Hepatocyte (in vitro differentiated cells): ENCODE results near the gene MTURN. TPM values are rescaled to one million over a fixed set of nuclear protein-coding genes. Genes with fewer than 3 reads are reported as not detected.

Experiments
- DNase-seq: peaks from one replicate; pipeline ENCODE4 v3.0.0-alpha.2; 2016; ENCODE audit warnings: low spot score
- H2AFZ ChIP-seq: fragments of 200-600 bp; sonication (generic); 2 replicates; pipeline ENCODE4 v1.6.0; 2016; ENCODE audit warnings: antibody characterized with exemption, mild to moderate bottlenecking
- H3K27ac ChIP-seq: fragments of 200-600 bp; sonication (generic); 2 replicates; pipeline ENCODE4 v1.5.1; 2016; ENCODE audit warnings: mild to moderate bottlenecking
- H3K27me3 ChIP-seq: fragments of 200-600 bp; sonication (generic); 2 replicates; pipeline ENCODE4 v1.6.1; 2016
- H3K36me3 ChIP-seq: fragments of 200-600 bp; sonication (generic); replicated peaks from 2 replicates; pipeline ENCODE4 v1.5.1; 2016; ENCODE audit warnings: low read depth; ENCODE audit not compliant: insufficient read depth
- H3K4me1 ChIP-seq: fragments of 200-600 bp; sonication (generic); 2 replicates; pipeline ENCODE4 v1.5.1; 2016; ENCODE audit warnings: mild to moderate bottlenecking, moderate library complexity; ENCODE audit not compliant: insufficient read depth
- H3K4me2 ChIP-seq: fragments of 200-600 bp; sonication (generic); 2 replicates; pipeline ENCODE4 v1.6.0; 2016
- H3K4me3 ChIP-seq: fragments of 200-600 bp; sonication (generic); 2 replicates; pipeline ENCODE4 v1.5.1; 2016; ENCODE audit warnings: mild to moderate bottlenecking
- H3K79me2 ChIP-seq: fragments of 200-600 bp; sonication (generic); 2 replicates; pipeline ENCODE4 v1.6.0; 2017; ENCODE audit warnings: mild to moderate bottlenecking
- H3K9me2 ChIP-seq: fragments of 200-600 bp; sonication (generic); replicated peaks from 2 replicates; pipeline ENCODE4 v1.6.0; 2017; ENCODE audit warnings: mild to moderate bottlenecking; ENCODE audit not compliant: insufficient read depth
- H3K9me3 ChIP-seq: fragments of 200-600 bp; sonication (generic); 2 replicates; pipeline ENCODE4 v1.5.1; 2016; ENCODE audit warnings: low read depth, mild to moderate bottlenecking
- H4K20me1 ChIP-seq: fragments of 200-600 bp; sonication (generic); 2 replicates; pipeline ENCODE4 v1.6.0; 2016; ENCODE audit warnings: mild to moderate bottlenecking; ENCODE audit not compliant: insufficient read depth, poor library complexity, severe bottlenecking
- EZH2 ChIP-seq: fragments of 200-600 bp; sonication (generic); IDR thresholded peaks from 2 replicates; pipeline ENCODE4 v1.6.1; 2016; ENCODE audit warnings: antibody characterized with exemption, mild to moderate bottlenecking, borderline replicate concordance
- EZH2phosphoT487 ChIP-seq: fragments of 200-600 bp; sonication (generic); IDR thresholded peaks from one replicate; pipeline ENCODE4 v1.6.1; 2018; ENCODE audit warnings: antibody characterized with exemption, mild to moderate bottlenecking, low read depth, moderate library complexity; ENCODE audit not compliant: unreplicated experiment, severe bottlenecking
- WGBS: methylation state at CpG from one replicate; pipeline ENCODE4 v1.1.6; 2016; ENCODE audit warnings: low lambda C conversion rate; ENCODE audit errors: missing lambda C conversion rate; 5-methylcytosine and 5-hydroxymethylcytosine counted together
- polyA plus RNA-seq: library from polyadenylated mRNA; unstranded; fragments of >200 nt; fragmentation: Nextera tagmentation; extraction: Ambion mirVana; gene quantifications from 2 replicates; pipeline ENCODE4 v1.2.1, GENCODE V29; 2016
- total RNA-seq: library from RNA; depleted of rRNA; stranded (reverse); fragments of >200 nt; gene quantifications from 2 replicates; pipeline ENCODE4 v1.2.3, GENCODE V29; 2014
- TF ChIP-seq, protein P1 (sequence below): fragments of 200-600 bp; sonication (generic); IDR thresholded peaks from 2 replicates; pipeline ENCODE4 v1.5.1; 2016; ENCODE audit warnings: antibody characterized with exemption, mild to moderate bottlenecking; ENCODE audit not compliant: poor library complexity

Gene MTURN
- total RNA-seq, result 10.1 and 14.5 TPM in 2 replicates
- polyA plus RNA-seq, result 4.5 and 7.5 TPM in 2 replicates

DNA sequence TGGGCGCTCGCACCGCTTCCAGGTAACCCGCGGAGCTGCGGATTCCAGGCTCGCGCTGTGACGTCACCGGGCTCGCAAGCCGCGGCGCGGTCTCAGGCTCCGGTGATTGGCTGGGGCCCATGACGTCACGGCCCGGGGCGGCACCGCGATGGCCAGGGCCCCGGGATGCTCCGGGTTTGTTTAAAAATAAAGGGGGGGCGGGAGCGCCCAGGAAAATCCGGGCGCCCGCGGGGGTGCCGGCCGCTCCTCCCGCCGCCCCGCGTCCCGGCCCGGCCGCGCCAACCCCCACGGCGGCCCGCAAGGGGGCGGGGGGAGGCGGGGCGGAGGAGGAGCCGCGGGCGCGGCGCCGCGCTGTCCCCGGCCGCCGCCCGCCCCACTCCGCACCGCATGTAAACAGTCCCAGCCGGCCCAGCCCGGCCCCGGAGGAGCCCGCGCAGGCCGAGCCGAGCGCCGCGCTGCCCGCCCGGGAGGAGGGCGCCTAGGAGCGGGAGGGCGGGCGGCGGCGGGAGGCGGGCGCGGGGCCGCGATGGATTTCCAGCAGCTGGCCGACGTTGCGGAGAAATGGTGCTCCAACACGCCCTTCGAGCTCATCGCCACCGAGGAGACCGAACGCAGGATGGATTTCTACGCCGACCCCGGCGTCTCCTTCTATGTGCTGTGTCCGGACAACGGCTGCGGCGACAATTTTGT, at the start of gene MTURN:
MTURN (plus strand) TSS at position 376 of the 690 bp plus-strand sequence; CDS start at position 527, 151 bp downstream.
- H3K27me3 ChIP-seq, result no peaks in the 10 kb centered on the region

DNA sequence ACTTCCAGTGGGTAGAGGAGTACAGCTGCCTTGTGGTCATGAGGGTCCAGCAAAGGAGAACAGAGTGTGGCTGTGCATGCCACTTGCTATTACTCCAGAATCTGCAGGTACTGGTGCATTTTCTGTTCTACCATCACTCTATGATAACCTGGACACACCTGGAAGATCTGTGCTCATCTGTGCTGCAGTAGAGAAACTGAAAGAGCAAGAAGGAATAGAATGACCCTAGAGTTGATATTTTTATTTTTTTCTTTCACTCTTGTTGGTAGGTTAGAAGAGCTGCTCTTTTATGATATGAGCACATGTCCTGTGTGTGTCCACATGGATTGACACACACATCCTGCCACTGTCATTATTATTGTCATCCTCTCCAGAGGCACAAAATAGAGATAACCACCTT, 48.3 kb upstream of the MTURN start:
- Histone ChIP-seq H3K36me3 (no peaks in the 10 kb centered on the region), H3K4me2 (no peak overlapping the region), H3K9me2 (no peaks in the 10 kb centered on the region), H3K27ac (no peak overlapping the region), H3K4me3 (no peak overlapping the region), H2AFZ (no peak overlapping the region), H3K79me2 (no peaks in the 10 kb centered on the region), H3K4me1 (peaks cover 4% of the 10 kb centered on the region), H4K20me1 (peaks cover 6% of the 10 kb centered on the region), H3K27me3 (no peaks in the 10 kb centered on the region), H3K9me3 (no peaks in the 10 kb centered on the region)
- TF ChIP-seq EZH2phosphoT487, result no peak
- TF ChIP-seq, protein P1, sequence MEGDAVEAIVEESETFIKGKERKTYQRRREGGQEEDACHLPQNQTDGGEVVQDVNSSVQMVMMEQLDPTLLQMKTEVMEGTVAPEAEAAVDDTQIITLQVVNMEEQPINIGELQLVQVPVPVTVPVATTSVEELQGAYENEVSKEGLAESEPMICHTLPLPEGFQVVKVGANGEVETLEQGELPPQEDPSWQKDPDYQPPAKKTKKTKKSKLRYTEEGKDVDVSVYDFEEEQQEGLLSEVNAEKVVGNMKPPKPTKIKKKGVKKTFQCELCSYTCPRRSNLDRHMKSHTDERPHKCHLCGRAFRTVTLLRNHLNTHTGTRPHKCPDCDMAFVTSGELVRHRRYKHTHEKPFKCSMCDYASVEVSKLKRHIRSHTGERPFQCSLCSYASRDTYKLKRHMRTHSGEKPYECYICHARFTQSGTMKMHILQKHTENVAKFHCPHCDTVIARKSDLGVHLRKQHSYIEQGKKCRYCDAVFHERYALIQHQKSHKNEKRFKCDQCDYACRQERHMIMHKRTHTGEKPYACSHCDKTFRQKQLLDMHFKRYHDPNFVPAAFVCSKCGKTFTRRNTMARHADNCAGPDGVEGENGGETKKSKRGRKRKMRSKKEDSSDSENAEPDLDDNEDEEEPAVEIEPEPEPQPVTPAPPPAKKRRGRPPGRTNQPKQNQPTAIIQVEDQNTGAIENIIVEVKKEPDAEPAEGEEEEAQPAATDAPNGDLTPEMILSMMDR, result no peak
- TF ChIP-seq EZH2, result no peak
- no peak for DNase-seq

More for the DNA sequence above, at the start of gene MTURN:
- Histone ChIP-seq H3K36me3 (no peaks in the 10 kb centered on the region), H3K4me1 (peaks cover 4% of the 10 kb centered on the region), H4K20me1 (no peaks in the 10 kb centered on the region), H3K27ac (peak within 1 kb of the TSS; percentile 97), H3K4me2 (peak within 1 kb of the TSS; percentile 95), H3K4me3 (peak within 1 kb of the TSS; percentile 74), H2AFZ (peak within 1 kb of the TSS; percentile 96), H3K9me2 (no peaks in the 10 kb centered on the region), H3K79me2 (no peaks in the 10 kb centered on the region), H3K9me3 (no peaks in the 10 kb centered on the region)
- WGBS, result under 1% methylated on average over 35 of the region's 99 CpGs
- TF ChIP-seq EZH2, result no peak
- TF ChIP-seq, protein P1, result no peak
- TF ChIP-seq EZH2phosphoT487, result no peak
- DNase-seq, result peak; percentile 95

DNA sequence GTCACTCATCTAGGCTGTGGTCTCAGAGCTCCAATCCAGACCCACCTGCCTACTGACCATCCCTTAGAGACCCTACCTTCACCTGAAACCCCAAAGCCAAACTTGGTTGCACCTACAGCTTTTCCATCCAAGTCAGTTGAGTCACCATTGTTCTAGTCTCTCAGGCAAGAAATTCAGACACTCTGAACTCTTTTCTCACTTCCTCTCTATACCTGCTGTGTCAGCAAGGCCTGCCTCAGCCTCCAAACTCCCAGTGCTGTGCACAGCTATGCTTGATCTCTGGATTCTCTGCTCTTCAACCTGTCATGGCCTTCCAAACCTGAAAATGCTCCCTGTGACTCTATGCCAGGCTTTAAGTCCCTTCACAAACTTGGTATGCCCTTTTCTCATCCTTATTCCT, 47.4 kb upstream of the MTURN start:
- Histone ChIP-seq H3K4me2 (no peak overlapping the region), H2AFZ (no peak overlapping the region), H3K27ac (no peak overlapping the region), H3K9me3 (no peaks in the 10 kb centered on the region), H4K20me1 (peaks cover 6% of the 10 kb centered on the region), H3K4me1 (peaks cover 4% of the 10 kb centered on the region), H3K27me3 (no peaks in the 10 kb centered on the region), H3K36me3 (no peaks in the 10 kb centered on the region), H3K4me3 (no peak overlapping the region), H3K9me2 (no peaks in the 10 kb centered on the region), H3K79me2 (no peaks in the 10 kb centered on the region)
- TF ChIP-seq EZH2, result no peak
- TF ChIP-seq, protein P1, result no peak
- no peak for TF ChIP-seq EZH2phosphoT487
- no peak for DNase-seq

DNA sequence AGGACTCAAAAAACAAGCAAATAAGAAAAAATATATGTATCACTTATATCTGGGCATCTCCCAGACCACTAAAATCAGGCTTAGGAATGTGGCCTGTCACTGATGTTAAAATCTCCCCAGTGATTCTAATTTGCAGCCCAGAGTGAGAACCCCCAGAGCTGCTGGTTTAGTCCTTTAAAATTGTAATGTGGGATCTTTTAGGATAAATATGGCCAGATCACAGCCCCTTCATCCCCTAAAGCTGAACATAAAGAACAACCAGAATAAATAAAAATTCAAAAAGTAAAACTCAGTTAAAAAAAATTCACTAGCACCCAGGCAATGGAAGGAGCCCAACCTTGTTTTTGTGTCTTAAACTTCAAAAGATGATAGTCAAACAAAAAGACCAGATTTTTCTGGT, 46.4 kb upstream of the MTURN start:
- Histone ChIP-seq H3K4me3 (no peak overlapping the region), H3K9me3 (no peaks in the 10 kb centered on the region), H3K27me3 (no peaks in the 10 kb centered on the region), H3K9me2 (no peaks in the 10 kb centered on the region), H4K20me1 (peaks cover 1% of the 10 kb centered on the region), H3K27ac (no peak overlapping the region), H2AFZ (no peak overlapping the region), H3K4me2 (no peak overlapping the region), H3K79me2 (no peaks in the 10 kb centered on the region), H3K4me1 (peaks cover 3% of the 10 kb centered on the region), H3K36me3 (no peaks in the 10 kb centered on the region)
- TF ChIP-seq, protein P1, result no peak
- TF ChIP-seq EZH2phosphoT487, result no peak
- no peak for DNase-seq
